ENCODE results near the gene SLC17A5. TPM values are rescaled to one million over a fixed set of nuclear protein-coding genes. Genes with fewer than 3 reads are reported as not detected.

The SLC17A5 gene
- total and polyA plus RNA-seq, 2 donors (not counting 3 experiments of a cell fraction or from before 2014, with no cell fraction given): 15.2 to 18.7 TPM

DNA sequence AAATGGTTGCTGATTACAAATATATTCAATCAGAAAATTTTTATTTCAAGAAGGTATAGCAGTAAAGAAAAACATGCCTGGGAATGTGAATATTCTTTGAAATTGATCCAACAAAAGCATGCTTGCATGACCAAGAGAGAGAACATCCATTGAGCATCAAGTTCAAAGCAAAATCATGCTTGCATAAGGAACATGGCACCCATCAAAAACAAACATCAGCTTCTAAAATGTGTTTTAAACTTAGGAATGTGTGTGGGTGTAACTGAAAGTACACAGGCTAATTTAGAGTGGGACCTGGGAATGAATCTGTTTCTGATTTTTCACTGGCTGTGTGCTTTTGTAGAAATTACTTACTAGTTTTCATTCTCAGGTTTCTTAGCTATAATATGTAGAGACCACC lies 5.6 kb downstream of the SLC17A5 start:
- Histone ChIP-seq H3K79me2 (ENCODE audit: control insufficient read depth, insufficient read depth, low read length) (no peaks in the 10 kb centered on the region), H3K36me3 (ENCODE audit: control insufficient read depth in 2 of 2, extremely low read depth in 1 of 2, insufficient read depth in 2 of 2, low read length in 2 of 2) (no peaks in the 10 kb centered on the region), H3K9me1 (replicated peaks; ENCODE audit: control insufficient read depth, extremely low read depth, insufficient read depth, low read length) (no peaks in the 10 kb centered on the region), H3K4me3 (replicated peaks in 1 of 3; ENCODE audit: insufficient read depth in 1 of 3, low read depth in 1 of 3, low read length in 3 of 3) (no peak overlapping the region), H4K20me1 (replicated peaks; ENCODE audit: control insufficient read depth, extremely low read depth, insufficient read depth, low read length) (no peaks in the 10 kb centered on the region), H3K4me1 (ENCODE audit: control insufficient read depth, extremely low read depth, insufficient read depth, low read length) (peaks cover 17% of the 10 kb centered on the region), H3K9ac (replicated peaks; ENCODE audit: extremely low read depth, insufficient read depth, low read length) (no peak overlapping the region), H3K27me3 (ENCODE audit: control insufficient read depth in 2 of 2, insufficient read depth in 2 of 2, low read length in 2 of 2) (no peaks in the 10 kb centered on the region), H3K27ac (ENCODE audit: insufficient read depth, low read depth, low read length) (no peak overlapping the region), H3K9me3 (replicated peaks; ENCODE audit: control insufficient read depth, insufficient read depth, low read length) (no peaks in the 10 kb centered on the region), H2AFZ (ENCODE audit: low read depth, low read length) (no peak overlapping the region), H3K4me2 (ENCODE audit: insufficient read depth, low read length) (no peak overlapping the region)
- DNase-seq (ENCODE audit: low read depth, low spot score) (no peak), FAIRE-seq (no peak)
- intact Hi-C loops (cut with micrococcal nuclease): no loop called here
- ChIA-PET POLR2A (no interaction called here), CTCF (interaction anchor here (1.4 kb wide), 1 partner anchor 133 kb away, joined by 3 read pairs; no protein-coding TSS in a partner anchor)
- dilution Hi-C loops (cut with MboI; ENCODE audit: extremely low pct_ligation_motif_present, low sequenced_read_pairs): no loop called here
- no TSS peak for BruUV-seq (replicated peaks)
- TF ChIP-seq EZH2 (IDR thresholded peaks at IDR 0.05; ENCODE audit: borderline replicate concordance, low read depth, low read length, severe bottlenecking) (no peak), FOS (IDR thresholded peaks at IDR 0.05; ENCODE audit: borderline replicate concordance, insufficient read depth, low read length) (no peak), POLR2AphosphoS5 (IDR thresholded peaks at IDR 0.05; ENCODE audit: insufficient read depth, low read depth, low read length) (no peak), MYC (IDR thresholded peaks at IDR 0.05; ENCODE audit: low read depth, low read length) (no peak), POLR2A (IDR thresholded peaks at IDR 0.05; ENCODE audit: low read depth, low read length) (no peak), JUN (IDR thresholded peaks at IDR 0.05; ENCODE audit: borderline replicate concordance, insufficient read depth, insufficient read length, low read depth) (no peak), GATA2 (IDR thresholded peaks at IDR 0.05; ENCODE audit: insufficient read depth, insufficient read length, low read depth, low read length) (no peak)
- TF ChIP-seq, protein P1, sequence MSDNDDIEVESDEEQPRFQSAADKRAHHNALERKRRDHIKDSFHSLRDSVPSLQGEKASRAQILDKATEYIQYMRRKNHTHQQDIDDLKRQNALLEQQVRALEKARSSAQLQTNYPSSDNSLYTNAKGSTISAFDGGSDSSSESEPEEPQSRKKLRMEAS (IDR thresholded peaks at IDR 0.05; ENCODE audit: insufficient read depth, insufficient read length): no peak
- TF ChIP-seq, protein P2, sequence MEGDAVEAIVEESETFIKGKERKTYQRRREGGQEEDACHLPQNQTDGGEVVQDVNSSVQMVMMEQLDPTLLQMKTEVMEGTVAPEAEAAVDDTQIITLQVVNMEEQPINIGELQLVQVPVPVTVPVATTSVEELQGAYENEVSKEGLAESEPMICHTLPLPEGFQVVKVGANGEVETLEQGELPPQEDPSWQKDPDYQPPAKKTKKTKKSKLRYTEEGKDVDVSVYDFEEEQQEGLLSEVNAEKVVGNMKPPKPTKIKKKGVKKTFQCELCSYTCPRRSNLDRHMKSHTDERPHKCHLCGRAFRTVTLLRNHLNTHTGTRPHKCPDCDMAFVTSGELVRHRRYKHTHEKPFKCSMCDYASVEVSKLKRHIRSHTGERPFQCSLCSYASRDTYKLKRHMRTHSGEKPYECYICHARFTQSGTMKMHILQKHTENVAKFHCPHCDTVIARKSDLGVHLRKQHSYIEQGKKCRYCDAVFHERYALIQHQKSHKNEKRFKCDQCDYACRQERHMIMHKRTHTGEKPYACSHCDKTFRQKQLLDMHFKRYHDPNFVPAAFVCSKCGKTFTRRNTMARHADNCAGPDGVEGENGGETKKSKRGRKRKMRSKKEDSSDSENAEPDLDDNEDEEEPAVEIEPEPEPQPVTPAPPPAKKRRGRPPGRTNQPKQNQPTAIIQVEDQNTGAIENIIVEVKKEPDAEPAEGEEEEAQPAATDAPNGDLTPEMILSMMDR (IDR thresholded peaks at IDR 0.05; ENCODE audit: extremely low read depth in 1 of 2, insufficient read depth in 1 of 2, low read depth in 1 of 2, low read length in 2 of 2): no peak
